ENCODE data around the gene EEFSEC.

DNA sequence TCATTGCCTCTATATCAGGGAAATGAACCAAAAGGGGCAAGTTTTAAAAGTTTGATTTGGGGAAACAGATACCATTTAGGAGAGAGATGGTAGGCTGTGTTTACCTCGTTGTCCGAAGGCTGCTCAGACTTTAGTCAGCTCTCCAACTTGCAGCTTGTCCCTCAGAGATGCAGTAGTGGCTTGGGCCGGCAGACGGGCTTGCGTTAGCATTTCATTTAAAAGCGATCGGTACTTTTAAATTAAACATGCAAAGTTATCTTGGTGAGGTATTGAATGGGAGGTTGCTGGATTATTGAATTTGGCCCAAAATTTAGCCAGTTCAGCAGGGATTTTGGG is 26.2 kb downstream of the EEFSEC start:
- TF ChIP-seq, protein P1, sequence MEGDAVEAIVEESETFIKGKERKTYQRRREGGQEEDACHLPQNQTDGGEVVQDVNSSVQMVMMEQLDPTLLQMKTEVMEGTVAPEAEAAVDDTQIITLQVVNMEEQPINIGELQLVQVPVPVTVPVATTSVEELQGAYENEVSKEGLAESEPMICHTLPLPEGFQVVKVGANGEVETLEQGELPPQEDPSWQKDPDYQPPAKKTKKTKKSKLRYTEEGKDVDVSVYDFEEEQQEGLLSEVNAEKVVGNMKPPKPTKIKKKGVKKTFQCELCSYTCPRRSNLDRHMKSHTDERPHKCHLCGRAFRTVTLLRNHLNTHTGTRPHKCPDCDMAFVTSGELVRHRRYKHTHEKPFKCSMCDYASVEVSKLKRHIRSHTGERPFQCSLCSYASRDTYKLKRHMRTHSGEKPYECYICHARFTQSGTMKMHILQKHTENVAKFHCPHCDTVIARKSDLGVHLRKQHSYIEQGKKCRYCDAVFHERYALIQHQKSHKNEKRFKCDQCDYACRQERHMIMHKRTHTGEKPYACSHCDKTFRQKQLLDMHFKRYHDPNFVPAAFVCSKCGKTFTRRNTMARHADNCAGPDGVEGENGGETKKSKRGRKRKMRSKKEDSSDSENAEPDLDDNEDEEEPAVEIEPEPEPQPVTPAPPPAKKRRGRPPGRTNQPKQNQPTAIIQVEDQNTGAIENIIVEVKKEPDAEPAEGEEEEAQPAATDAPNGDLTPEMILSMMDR (IDR thresholded peaks at IDR 0.05), result no peak
- no peak for TF ChIP-seq POLR2A (IDR thresholded peaks at IDR 0.05)

All from esophagus squamous epithelium (tissue), 4 donors.